Measurements from ENCODE around the gene KNDC1.

Gene KNDC1

GRCh38 chr10:133211141-133211830 lies 51.3 kb downstream of the KNDC1 start:
- no peak overlapping the region for H3K4me3 ChIP-seq (replicated peaks; ENCODE audit: low read depth, low read length)
- DNase-seq (ENCODE audit: low read depth), result no peak
- TF ChIP-seq CTCF (IDR thresholded peaks at IDR 0.05; ENCODE audit: low read length, missing control alignments), result no peak

GRCh38 chr10:133211959-133212852 lies 52.2 kb downstream of the KNDC1 start:
- no peak overlapping the region for H3K4me3 ChIP-seq (replicated peaks; ENCODE audit: low read depth, low read length)
- no peak for TF ChIP-seq CTCF (IDR thresholded peaks at IDR 0.05; ENCODE audit: low read length, missing control alignments)
- DNase-seq (ENCODE audit: low read depth), result no peak

- no peak for DNase-seq (ENCODE audit: low read depth)
- no peak for TF ChIP-seq CTCF (IDR thresholded peaks at IDR 0.05; ENCODE audit: low read length, missing control alignments)
- H3K4me3 ChIP-seq (replicated peaks; ENCODE audit: low read depth, low read length), result no peak overlapping the region
Observed at GRCh38 chr10:133212853-133213494, 53.0 kb downstream of the KNDC1 start.

GRCh38 chr10:133213641-133214467 lies 53.8 kb downstream of the KNDC1 start:
- TF ChIP-seq CTCF (IDR thresholded peaks at IDR 0.05; ENCODE audit: low read length, missing control alignments), result no peak
- H3K4me3 ChIP-seq (replicated peaks; ENCODE audit: low read depth, low read length), result no peak overlapping the region
- DNase-seq (ENCODE audit: low read depth), result no peak

- TF ChIP-seq CTCF (IDR thresholded peaks at IDR 0.05; ENCODE audit: low read length, missing control alignments), result no peak
- H3K4me3 ChIP-seq (replicated peaks; ENCODE audit: low read depth, low read length), result no peak overlapping the region
- DNase-seq (ENCODE audit: low read depth), result no peak
Observed at GRCh38 chr10:133214468-133215410, 54.7 kb downstream of the KNDC1 start.

Data from fibroblast of pulmonary artery (primary cell).